Mesothelial cell of epicardium (in vitro differentiated cells): Measurements from ENCODE around the gene BAG3. TPM values are rescaled to one million over a fixed set of nuclear protein-coding genes. Genes with fewer than 3 reads are reported as not detected.
A peak's percentile ranks its signal among the peaks of the same experiment; 100 is the strongest.

Source experiments
- DNase-seq, 2 experiments: peaks; one replicate each; pipeline ENCODE4 v3.0.0; 2021; ENCODE audit warnings: low spot score in 2 of 2; ENCODE audit not compliant: unreplicated experiment in 2 of 2
- H3K27ac Mint-ChIP-seq: 2 replicates; pipeline ENCODE4 v1.8.0; 2021; ENCODE audit warnings: mixed read lengths
- H3K27me3 Mint-ChIP-seq: 2 replicates; pipeline ENCODE4 v1.8.0; 2021; ENCODE audit warnings: low read depth, mixed read lengths
- H3K36me3 Mint-ChIP-seq: 2 replicates; pipeline ENCODE4 v1.8.0; 2021; ENCODE audit warnings: mixed read lengths
- H3K4me1 Mint-ChIP-seq: 2 replicates; pipeline ENCODE4 v1.8.0; 2021; ENCODE audit warnings: mixed read lengths
- H3K4me3 Mint-ChIP-seq: 2 replicates; pipeline ENCODE4 v1.8.0; 2021; ENCODE audit warnings: mild to moderate bottlenecking, moderate library complexity, mixed read lengths
- H3K9me3 Mint-ChIP-seq: 2 replicates; pipeline ENCODE4 v1.8.0; 2021; ENCODE audit warnings: mixed read lengths
- CTCF ChIP-seq: fragments of 200-600 bp; sonication (generic); IDR thresholded peaks from one replicate; pipeline ENCODE4 v1.5.0; 2021; ENCODE audit warnings: antibody characterized with exemption; ENCODE audit not compliant: unreplicated experiment
- total RNA-seq: library from RNA; stranded (reverse); gene quantifications from 3 replicates; pipeline ENCODE4 v1.2.1, GENCODE V29; 2021

BAG3 gene
- total RNA-seq, 1 donor from 2014 or later, result 23.0 TPM

DNA sequence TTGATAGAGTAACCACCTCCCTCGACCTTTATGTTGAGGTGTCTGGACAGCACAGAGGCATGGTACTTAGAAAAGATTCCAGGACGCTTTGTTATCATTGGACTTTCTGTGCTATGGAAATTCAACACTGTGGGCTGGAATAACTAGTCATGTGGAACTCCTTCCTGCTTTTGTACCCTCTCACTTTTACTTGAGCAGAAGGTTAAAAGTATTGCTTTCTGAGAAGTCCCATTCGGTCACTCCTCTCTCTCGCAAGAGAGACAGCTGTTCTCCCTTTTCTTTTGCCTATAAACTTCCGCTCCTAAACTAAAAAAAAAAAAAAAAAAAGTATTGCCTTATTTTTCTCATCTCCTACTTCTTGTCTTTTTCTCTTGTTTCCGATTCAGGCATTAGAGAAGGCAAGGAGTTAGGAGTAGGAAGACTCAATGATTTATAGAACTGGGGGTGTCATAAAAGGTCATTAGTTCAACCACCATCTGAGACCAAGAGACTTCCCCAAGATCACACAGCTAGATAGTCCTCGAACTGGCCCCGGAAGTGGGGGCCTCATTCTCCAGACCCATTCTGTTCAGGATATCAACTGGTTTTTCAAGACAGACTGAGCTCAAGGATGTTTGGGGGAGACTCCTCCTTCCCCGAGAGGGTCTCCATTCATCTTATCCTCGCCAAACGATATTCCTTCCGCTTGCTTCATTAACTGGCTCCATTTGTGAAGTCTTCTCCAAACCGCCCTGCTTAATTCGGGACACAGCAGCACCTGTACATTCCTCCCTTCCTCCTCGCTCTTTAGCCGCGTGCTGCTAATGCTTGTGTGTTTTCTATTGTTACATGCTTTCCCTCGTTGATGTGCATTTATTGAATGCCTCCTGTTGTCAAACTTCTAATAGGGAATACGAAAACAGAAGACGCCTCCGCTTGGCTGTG is 73.7 kb downstream of the BAG3 start:
- TF ChIP-seq CTCF, result no peak
- no peak for DNase-seq
- H3K27me3 Mint-ChIP-seq, result no peaks in the 10 kb centered on the region
- H3K4me3 Mint-ChIP-seq, result peak overlapping the region; percentile 62
- H3K36me3 Mint-ChIP-seq, result no peaks in the 10 kb centered on the region
- H3K4me1 Mint-ChIP-seq, result peaks cover 46% of the 10 kb centered on the region
- H3K27ac Mint-ChIP-seq, result peak overlapping the region; percentile 92
- peaks cover 5% of the 10 kb centered on the region for H3K9me3 Mint-ChIP-seq

- DNase-seq, result no peak
- H3K4me1 Mint-ChIP-seq, result peaks cover 46% of the 10 kb centered on the region
- no peaks in the 10 kb centered on the region for H3K27me3 Mint-ChIP-seq
- peaks cover 3% of the 10 kb centered on the region for H3K9me3 Mint-ChIP-seq
- H3K27ac Mint-ChIP-seq, result peak overlapping the region; percentile 92
- H3K36me3 Mint-ChIP-seq, result no peaks in the 10 kb centered on the region
- peak overlapping the region; percentile 62 for H3K4me3 Mint-ChIP-seq
- TF ChIP-seq CTCF, result no peak
Measured at GRCh38 chr10:119725517-119725827, 74.3 kb downstream of the BAG3 start.

DNA sequence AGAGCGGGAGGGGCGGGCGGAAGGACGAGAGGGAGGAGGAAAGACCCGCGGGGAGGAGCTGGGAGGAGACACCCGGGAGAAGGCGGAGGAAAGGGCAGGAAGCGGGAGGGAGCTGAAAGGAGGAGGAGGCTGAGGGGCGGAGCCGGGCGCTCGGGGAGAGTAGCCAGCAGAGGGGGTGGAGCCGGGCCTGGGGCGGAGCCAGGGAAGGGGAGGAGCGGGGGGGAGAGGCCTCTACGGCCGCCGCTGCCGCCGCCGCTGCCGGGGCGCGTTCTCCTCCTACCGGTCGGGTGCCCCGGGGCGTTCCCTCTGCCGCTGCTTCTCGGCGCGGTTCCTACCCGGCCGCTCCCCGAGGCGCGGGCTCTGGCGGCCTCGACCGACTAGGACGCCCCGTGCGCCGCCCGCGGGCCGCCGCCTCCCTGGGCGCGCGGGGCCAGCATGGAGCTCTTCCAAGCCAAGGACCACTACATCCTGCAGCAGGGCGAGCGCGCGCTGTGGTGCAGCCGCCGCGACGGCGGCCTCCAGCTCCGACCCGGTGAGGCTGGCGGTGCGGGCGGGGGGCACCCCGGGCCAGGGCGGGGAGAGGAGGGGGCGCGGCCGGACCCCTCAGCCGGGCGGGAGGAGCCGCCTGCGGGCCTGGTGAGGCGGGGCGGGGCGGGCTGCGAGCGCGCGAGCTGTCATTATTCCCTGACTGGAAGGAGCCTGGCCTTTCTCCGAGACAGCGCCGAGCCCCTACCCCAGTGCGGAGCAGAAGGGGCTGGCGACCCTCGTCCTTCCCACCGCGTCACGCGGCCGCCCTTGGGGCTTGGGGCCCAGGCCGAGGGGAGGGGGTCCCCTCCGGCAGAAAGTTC is 74.9 kb downstream of the BAG3 start, which contains the start of gene INPP5F:
TSS of gene INPP5F (plus strand) at position 223 of the 848 bp plus-strand sequence. CDS start at position 436, 213 bp downstream.
- Mint-ChIP-seq H3K27ac (peak within 1 kb of the TSS; percentile 92), H3K4me1 (peaks cover 46% of the 10 kb centered on the region), H3K36me3 (no peaks in the 10 kb centered on the region), H3K27me3 (no peaks in the 10 kb centered on the region), H3K4me3 (peak within 1 kb of the TSS; percentile 80), H3K9me3 (no peaks in the 10 kb centered on the region)
- TF ChIP-seq CTCF, result no peak
- DNase-seq, result peak; percentile 100

- no peak for TF ChIP-seq CTCF
- Mint-ChIP-seq H3K36me3 (no peaks in the 10 kb centered on the region), H3K9me3 (no peaks in the 10 kb centered on the region), H3K27ac (peak overlapping the region; percentile 66), H3K27me3 (no peaks in the 10 kb centered on the region), H3K4me3 (peak overlapping the region; percentile 80), H3K4me1 (peaks cover 46% of the 10 kb centered on the region)
- DNase-seq, result no peak
Measured at GRCh38 chr10:119726676-119727261, 75.6 kb downstream of the BAG3 start.

Other genes starting within 250 kb of the BAG3 start
- gene RGS10, start 108.7 kb upstream of the BAG3 start, total RNA-seq, result 15.4 to 17.4 TPM (median 16.7 TPM) in 3 replicates
- gene TIAL1, start 54.4 kb upstream of the BAG3 start, total RNA-seq, result 191 to 204 TPM (median 192 TPM) in 3 replicates
- 55.8 to 56.5 TPM (median 56.0 TPM) in 3 replicates for gene INPP5F, start 74.7 kb downstream of the BAG3 start, total RNA-seq
- gene MCMBP, start 221.5 kb downstream of the BAG3 start, total RNA-seq, result 42.9 to 45.1 TPM (median 44.0 TPM) in 3 replicates
- gene SEC23IP, start 241.3 kb downstream of the BAG3 start, total RNA-seq, result 59.0 to 64.3 TPM (median 62.3 TPM) in 3 replicates